ENCODE measurements around the gene MRPL32. TPM values are rescaled to one million over a fixed set of nuclear protein-coding genes. Genes with fewer than 3 reads are reported as not detected.

MRPL32 gene
- total RNA-seq, 1 experiment from 2014 or later = 101 TPM

DNA sequence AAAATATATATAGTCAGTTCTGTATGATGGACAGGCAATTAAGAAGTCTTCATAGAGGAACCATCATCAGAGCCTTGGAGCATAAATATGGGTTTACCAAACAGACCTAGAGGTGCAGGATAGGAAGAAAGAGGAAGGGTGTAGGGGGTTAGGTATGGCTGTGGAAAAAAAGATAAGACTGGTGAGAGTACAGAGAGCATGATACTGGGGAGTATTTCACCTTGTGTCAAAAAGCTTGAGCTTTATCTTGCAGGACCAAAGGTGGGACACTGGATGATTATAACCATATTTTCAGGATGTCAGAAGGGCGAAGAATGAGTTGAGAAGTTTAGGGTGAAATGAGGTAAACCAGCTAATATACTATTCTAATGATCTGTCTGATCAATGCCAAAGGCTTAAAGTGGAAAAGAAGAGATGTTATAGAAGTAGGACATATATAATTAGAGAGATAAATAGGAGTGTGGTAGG, 54.6 kb downstream of the MRPL32 start:
- Histone ChIP-seq H3K27me3 (ENCODE audit: insufficient read depth, low read length) (no peaks in the 10 kb centered on the region), H2BK20ac (ENCODE audit: low read depth, low read length, poor library complexity, severe bottlenecking) (no peak overlapping the region), H3K14ac (ENCODE audit: insufficient read depth, low read length) (no peak overlapping the region), H3K56ac (ENCODE audit: insufficient read length, low read depth, low read length) (no peak overlapping the region), H3K23ac (ENCODE audit: insufficient read length, low read depth, low read length) (no peak overlapping the region), H3K4me2 (ENCODE audit: insufficient read depth, insufficient read length, low read length) (no peak overlapping the region), H3K27ac (ENCODE audit: insufficient read length, low read depth, low read length) (no peak overlapping the region), H4K5ac (ENCODE audit: insufficient read length, low read depth, low read length) (no peak overlapping the region), H3K79me2 (ENCODE audit: insufficient read depth, low read length) (no peaks in the 10 kb centered on the region), H3K9ac (ENCODE audit: extremely low read depth, insufficient read length, low read length) (no peak overlapping the region), H2BK15ac (ENCODE audit: low read depth, low read length) (no peak overlapping the region), H3K4me1 (ENCODE audit: insufficient read depth, low read length) (no peaks in the 10 kb centered on the region; the same call in 1 of the 2 replicates), H3K79me1 (ENCODE audit: insufficient read depth, low read depth, low read length, poor library complexity, severe bottlenecking) (no peaks in the 10 kb centered on the region), H4K8ac (replicated peaks; ENCODE audit: insufficient read length, low read depth, low read length) (no peak overlapping the region), H3K23me2 (ENCODE audit: insufficient read length, low read depth, low read length, poor library complexity, severe bottlenecking) (no peaks in the 10 kb centered on the region), H2BK12ac (ENCODE audit: insufficient read length, low read depth, low read length) (no peak overlapping the region), H2BK5ac (ENCODE audit: insufficient read length, low read length) (no peak overlapping the region), H2AFZ (ENCODE audit: low read length) (no peak overlapping the region), H4K20me1 (ENCODE audit: control insufficient read depth, insufficient read depth, insufficient read length) (no peaks in the 10 kb centered on the region), H3T11ph (ENCODE audit: low read length) (no peak overlapping the region), H4K91ac (ENCODE audit: insufficient read length, low read depth, low read length) (no peak overlapping the region), H2BK120ac (ENCODE audit: low read depth, low read length, poor library complexity, severe bottlenecking) (no peak overlapping the region), H3K18ac (ENCODE audit: insufficient read length, low read depth, low read length) (no peak overlapping the region), H3K4ac (ENCODE audit: low read depth, low read length) (no peak overlapping the region), H2AK5ac (ENCODE audit: insufficient read length, low read length) (no peak overlapping the region), H3K9me3 (ENCODE audit: control insufficient read depth, low read depth, low read length) (no peaks in the 10 kb centered on the region)
- H3K4me1 Mint-ChIP-seq = peaks cover 5 to 6% of the 10 kb centered on the region in 2 experiments
- H3K36me3 Mint-ChIP-seq (ENCODE audit: insufficient read depth in 1 of 3, low read depth in 3 of 3) = peaks cover 0 to 7% (median 0%) of the 10 kb centered on the region in 3 experiments; a peak in 2 of 7 replicates
- H3K27me3 Mint-ChIP-seq (ENCODE audit: low read depth) = no peaks in the 10 kb centered on the region
- no peak overlapping the region for H3K27ac Mint-ChIP-seq
- peaks cover 6 to 10% of the 10 kb centered on the region in 2 experiments; a peak in 4 of 5 replicates for H3K9me3 Mint-ChIP-seq
- DNase-seq = no peak
- H3K4me3 Mint-ChIP-seq = no peak overlapping the region
- WGBS (ENCODE audit: extremely low coverage, insufficient read length, low lambda C conversion rate) = no CpG with 5 or more reads among the region's 1 CpG
- TF ChIP-seq, protein P1, sequence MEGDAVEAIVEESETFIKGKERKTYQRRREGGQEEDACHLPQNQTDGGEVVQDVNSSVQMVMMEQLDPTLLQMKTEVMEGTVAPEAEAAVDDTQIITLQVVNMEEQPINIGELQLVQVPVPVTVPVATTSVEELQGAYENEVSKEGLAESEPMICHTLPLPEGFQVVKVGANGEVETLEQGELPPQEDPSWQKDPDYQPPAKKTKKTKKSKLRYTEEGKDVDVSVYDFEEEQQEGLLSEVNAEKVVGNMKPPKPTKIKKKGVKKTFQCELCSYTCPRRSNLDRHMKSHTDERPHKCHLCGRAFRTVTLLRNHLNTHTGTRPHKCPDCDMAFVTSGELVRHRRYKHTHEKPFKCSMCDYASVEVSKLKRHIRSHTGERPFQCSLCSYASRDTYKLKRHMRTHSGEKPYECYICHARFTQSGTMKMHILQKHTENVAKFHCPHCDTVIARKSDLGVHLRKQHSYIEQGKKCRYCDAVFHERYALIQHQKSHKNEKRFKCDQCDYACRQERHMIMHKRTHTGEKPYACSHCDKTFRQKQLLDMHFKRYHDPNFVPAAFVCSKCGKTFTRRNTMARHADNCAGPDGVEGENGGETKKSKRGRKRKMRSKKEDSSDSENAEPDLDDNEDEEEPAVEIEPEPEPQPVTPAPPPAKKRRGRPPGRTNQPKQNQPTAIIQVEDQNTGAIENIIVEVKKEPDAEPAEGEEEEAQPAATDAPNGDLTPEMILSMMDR (conservative IDR thresholded peaks at IDR 0.05) = no peak

Other genes with a start within 250 kb of the MRPL32 start
- gene C7orf25, start 20.3 kb upstream of the MRPL32 start, total RNA-seq (2021) = 2.9 and 3.8 TPM in 2 replicates
- 227 and 239 TPM in 2 replicates for gene PSMA2, start 202 bp upstream of the MRPL32 start, total RNA-seq (2021)
- gene HECW1, start 180.3 kb downstream of the MRPL32 start, total RNA-seq (2021) = 4.5 and 5.0 TPM in 2 replicates

Measured in H9 (cell line).